Mesothelial cell of epicardium (in vitro differentiated cells): Measurements from ENCODE around the gene OXLD1. TPM values are rescaled to one million over a fixed set of nuclear protein-coding genes. Genes with fewer than 3 reads are reported as not detected.

Source experiments
- DNase-seq, 2 experiments: peaks; one replicate each; pipeline ENCODE4 v3.0.0; 2021; ENCODE audit warnings: low spot score in 2 of 2; ENCODE audit not compliant: unreplicated experiment in 2 of 2
- H3K27ac Mint-ChIP-seq: 2 replicates; pipeline ENCODE4 v1.8.0; 2021; ENCODE audit warnings: mixed read lengths
- H3K27me3 Mint-ChIP-seq: 2 replicates; pipeline ENCODE4 v1.8.0; 2021; ENCODE audit warnings: low read depth, mixed read lengths
- H3K36me3 Mint-ChIP-seq: 2 replicates; pipeline ENCODE4 v1.8.0; 2021; ENCODE audit warnings: mixed read lengths
- H3K4me1 Mint-ChIP-seq: 2 replicates; pipeline ENCODE4 v1.8.0; 2021; ENCODE audit warnings: mixed read lengths
- H3K4me3 Mint-ChIP-seq: 2 replicates; pipeline ENCODE4 v1.8.0; 2021; ENCODE audit warnings: mild to moderate bottlenecking, moderate library complexity, mixed read lengths
- H3K9me3 Mint-ChIP-seq: 2 replicates; pipeline ENCODE4 v1.8.0; 2021; ENCODE audit warnings: mixed read lengths
- CTCF ChIP-seq: fragments of 200-600 bp; sonication (generic); IDR thresholded peaks from one replicate; pipeline ENCODE4 v1.5.0; 2021; ENCODE audit warnings: antibody characterized with exemption; ENCODE audit not compliant: unreplicated experiment
- total RNA-seq: library from RNA; stranded (reverse); gene quantifications from 3 replicates; pipeline ENCODE4 v1.2.1, GENCODE V29; 2021

Gene OXLD1
- total RNA-seq, 1 donor from 2014 or later = 23.9 TPM

GRCh38 chr17:81697261-81698044 is 31.0 kb upstream of the OXLD1 start:
- TF ChIP-seq CTCF = no peak
- Mint-ChIP-seq H3K27ac (no peak overlapping the region), H3K36me3 (peaks cover 27% of the 10 kb centered on the region), H3K4me1 (peaks cover 13% of the 10 kb centered on the region), H3K9me3 (no peaks in the 10 kb centered on the region), H3K27me3 (no peaks in the 10 kb centered on the region), H3K4me3 (no peak overlapping the region)
- no peak for DNase-seq

GRCh38 chr17:81696218-81696941 is 30.0 kb upstream of the OXLD1 start:
- no peak overlapping the region for H3K4me3 Mint-ChIP-seq
- no peaks in the 10 kb centered on the region for H3K9me3 Mint-ChIP-seq
- peaks cover 4% of the 10 kb centered on the region for H3K4me1 Mint-ChIP-seq
- no peak overlapping the region for H3K27ac Mint-ChIP-seq
- TF ChIP-seq CTCF = no peak
- peaks cover 28% of the 10 kb centered on the region for H3K36me3 Mint-ChIP-seq
- H3K27me3 Mint-ChIP-seq = no peaks in the 10 kb centered on the region
- DNase-seq = no peak

DNA sequence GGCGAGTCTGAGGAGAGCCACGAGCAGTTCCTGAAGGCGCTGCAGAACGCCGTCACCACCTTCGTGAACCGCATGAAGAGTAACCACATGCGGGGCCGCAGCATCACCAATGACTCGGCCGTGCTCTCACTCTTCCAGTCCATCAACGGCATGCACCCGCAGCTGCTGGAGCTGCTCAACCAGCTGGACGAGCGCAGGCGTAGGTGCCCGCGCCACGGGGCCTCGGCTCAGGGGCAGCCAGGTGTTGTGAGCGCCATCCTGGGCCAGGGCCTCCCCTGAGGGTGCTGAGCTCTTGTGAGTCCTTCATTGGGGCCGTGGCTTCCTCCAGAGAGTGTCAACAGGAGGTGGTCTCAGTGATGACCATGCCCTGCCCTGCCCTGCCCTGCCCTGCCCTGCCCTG is 29.4 kb upstream of the OXLD1 start:
- H3K27ac Mint-ChIP-seq = no peak overlapping the region
- TF ChIP-seq CTCF = no peak
- no peak for DNase-seq
- H3K36me3 Mint-ChIP-seq = peaks cover 26% of the 10 kb centered on the region
- H3K4me3 Mint-ChIP-seq = no peak overlapping the region
- H3K4me1 Mint-ChIP-seq = peaks cover under 1% of the 10 kb centered on the region
- no peaks in the 10 kb centered on the region for H3K27me3 Mint-ChIP-seq
- H3K9me3 Mint-ChIP-seq = no peaks in the 10 kb centered on the region

- peaks cover 26% of the 10 kb centered on the region for H3K36me3 Mint-ChIP-seq
Observed at GRCh38 chr17:81695211-81695610, 28.8 kb upstream of the OXLD1 start.

GRCh38 chr17:81694810-81695209 is 28.4 kb upstream of the OXLD1 start:
- H3K36me3 Mint-ChIP-seq = peaks cover 26% of the 10 kb centered on the region
- DNase-seq = no peak
- no peaks in the 10 kb centered on the region for H3K4me1 Mint-ChIP-seq
- H3K27me3 Mint-ChIP-seq = no peaks in the 10 kb centered on the region
- no peak overlapping the region for H3K27ac Mint-ChIP-seq
- no peak overlapping the region for H3K4me3 Mint-ChIP-seq
- H3K9me3 Mint-ChIP-seq = no peaks in the 10 kb centered on the region
- no peak for TF ChIP-seq CTCF

More at GRCh38 chr17:81695211-81695610, 28.8 kb upstream of the OXLD1 start:
- no peak overlapping the region for H3K27ac Mint-ChIP-seq
- H3K4me1 Mint-ChIP-seq = no peaks in the 10 kb centered on the region
- no peaks in the 10 kb centered on the region for H3K27me3 Mint-ChIP-seq
- H3K4me3 Mint-ChIP-seq = no peak overlapping the region
- DNase-seq = no peak
- no peaks in the 10 kb centered on the region for H3K9me3 Mint-ChIP-seq
- TF ChIP-seq CTCF = no peak
